MV-4-11 (cell line): ENCODE measurements around the gene OR1J1.

Experiments used
- DNase-seq: peaks from one replicate; lab custom pipeline; 2025; lab: John Stamatoyannopoulos, UW

The OR1J1 gene

GRCh38 chr9:122477826-122478225 lies at the start of gene OR1J1:
Gene OR1J1 (minus strand): TSS chr9:122477926. CDS start chr9:122477926, 0 bp downstream.
- no peak for DNase-seq

- no peak for DNase-seq
These were observed 49.5 kb upstream of the OR1J1 start, which contains the start of gene OR1N1 for GRCh38 chr9:122527193-122527592. Gene OR1N1 (minus strand): TSS chr9:122527293. CDS start chr9:122527293, 0 bp downstream.

- DNase-seq: no peak
These were observed 48.9 kb upstream of the OR1J1 start for GRCh38 chr9:122526602-122527001.

- no peak for DNase-seq
These were observed 41.6 kb upstream of the OR1J1 start for GRCh38 chr9:122519376-122519775.

GRCh38 chr9:122518841-122519240 lies 41.1 kb upstream of the OR1J1 start, which contains the start of gene OR1J4:
Gene OR1J4 (plus strand): TSS chr9:122519141. CDS start chr9:122519141, 0 bp downstream.
- no peak for DNase-seq

GRCh38 chr9:122518226-122518625 lies 40.5 kb upstream of the OR1J1 start:
- DNase-seq: no peak

GRCh38 chr9:122510502-122510901 lies 32.8 kb upstream of the OR1J1 start, which contains the start of gene OR1J2:
Gene OR1J2 (plus strand): TSS chr9:122510802. CDS start chr9:122510802, 0 bp downstream.
- no peak for DNase-seq

GRCh38 chr9:122506964-122507363 lies 29.2 kb upstream of the OR1J1 start:
- DNase-seq: no peak

GRCh38 chr9:122498883-122499288 lies 21.2 kb upstream of the OR1J1 start:
- DNase-seq: peak; percentile 34

- DNase-seq: no peak
These were observed 1.3 kb upstream of the OR1J1 start for GRCh38 chr9:122479062-122479461.

- no peak for DNase-seq
These were observed 380 bp downstream of the OR1J1 start for GRCh38 chr9:122477346-122477745.

- DNase-seq: no peak
These were observed 2.0 kb downstream of the OR1J1 start for GRCh38 chr9:122475717-122476116.

GRCh38 chr9:122474561-122474960 lies 3.2 kb downstream of the OR1J1 start:
- no peak for DNase-seq

- DNase-seq: no peak
These were observed 9.0 kb downstream of the OR1J1 start for GRCh38 chr9:122468735-122469134.

- no peak for DNase-seq
These were observed 11.3 kb downstream of the OR1J1 start for GRCh38 chr9:122466456-122466855.

- peak; percentile 59 for DNase-seq
These were observed 12.8 kb downstream of the OR1J1 start for GRCh38 chr9:122464633-122465567.

GRCh38 chr9:122463828-122464632 lies 13.7 kb downstream of the OR1J1 start:
- no peak for DNase-seq

GRCh38 chr9:122457787-122458186 lies 19.9 kb downstream of the OR1J1 start:
- DNase-seq: no peak

- no peak for DNase-seq
These were observed 21.6 kb downstream of the OR1J1 start for GRCh38 chr9:122456123-122456522.

GRCh38 chr9:122453677-122454135 lies 24.0 kb downstream of the OR1J1 start:
- DNase-seq: no peak

- DNase-seq: no peak
These were observed 30.8 kb downstream of the OR1J1 start for GRCh38 chr9:122446819-122447484.
